Cardiac fibroblast (primary cell): Measurements from ENCODE around the gene ALG14.

Experiments
- DNase-seq, 2 donors: peaks; one replicate each; pipeline versions ENCODE4 v3.0.0 to v3.0.0-alpha.2; 2010; ENCODE audit warnings: low read depth in 2 of 2
- H3K4me3 ChIP-seq, 2 donors: replicated peaks in 1 of 2; 1 replicate in 1 of 2; 2 replicates in 1 of 2; pipeline ENCODE4 v1.5.1; 2011; ENCODE audit warnings: low read depth in 2 of 2, low read length in 2 of 2, mild to moderate bottlenecking in 2 of 2, moderate library complexity in 1 of 2
- TF ChIP-seq, protein P1 (sequence below): IDR thresholded peaks from one replicate; pipeline ENCODE4 v1.5.1; 2011; ENCODE audit warnings: low read depth, mild to moderate bottlenecking, low read length, inconsistent platforms

ALG14 gene

GRCh38 chr1:95116580-95117206 lies 43.9 kb upstream of the ALG14 start:
- DNase-seq: peak; percentile 25 to 30
- TF ChIP-seq, protein P1, sequence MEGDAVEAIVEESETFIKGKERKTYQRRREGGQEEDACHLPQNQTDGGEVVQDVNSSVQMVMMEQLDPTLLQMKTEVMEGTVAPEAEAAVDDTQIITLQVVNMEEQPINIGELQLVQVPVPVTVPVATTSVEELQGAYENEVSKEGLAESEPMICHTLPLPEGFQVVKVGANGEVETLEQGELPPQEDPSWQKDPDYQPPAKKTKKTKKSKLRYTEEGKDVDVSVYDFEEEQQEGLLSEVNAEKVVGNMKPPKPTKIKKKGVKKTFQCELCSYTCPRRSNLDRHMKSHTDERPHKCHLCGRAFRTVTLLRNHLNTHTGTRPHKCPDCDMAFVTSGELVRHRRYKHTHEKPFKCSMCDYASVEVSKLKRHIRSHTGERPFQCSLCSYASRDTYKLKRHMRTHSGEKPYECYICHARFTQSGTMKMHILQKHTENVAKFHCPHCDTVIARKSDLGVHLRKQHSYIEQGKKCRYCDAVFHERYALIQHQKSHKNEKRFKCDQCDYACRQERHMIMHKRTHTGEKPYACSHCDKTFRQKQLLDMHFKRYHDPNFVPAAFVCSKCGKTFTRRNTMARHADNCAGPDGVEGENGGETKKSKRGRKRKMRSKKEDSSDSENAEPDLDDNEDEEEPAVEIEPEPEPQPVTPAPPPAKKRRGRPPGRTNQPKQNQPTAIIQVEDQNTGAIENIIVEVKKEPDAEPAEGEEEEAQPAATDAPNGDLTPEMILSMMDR: peak; percentile 30
- peak overlapping the region; percentile 43 to 48 for H3K4me3 ChIP-seq

DNA sequence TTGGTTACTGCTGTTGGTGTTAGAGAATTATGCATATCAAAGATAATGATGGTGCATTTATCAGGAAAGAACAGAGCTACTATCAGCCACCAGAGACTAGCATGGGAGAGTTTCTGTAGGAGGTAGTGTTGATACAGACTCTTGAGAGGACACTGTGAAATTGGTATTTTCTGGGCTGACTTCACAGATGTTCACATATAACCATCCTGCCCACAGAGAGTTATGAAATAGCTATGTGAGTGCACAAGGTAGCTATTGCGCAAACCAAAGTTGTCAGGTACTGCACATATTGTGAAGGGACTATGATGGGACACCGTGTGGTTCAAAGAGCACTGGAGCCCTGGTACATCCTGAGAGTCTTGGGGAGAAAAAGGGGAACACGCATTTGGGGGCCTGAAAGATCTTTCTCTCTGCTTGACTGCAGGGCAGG lies 43.0 kb upstream of the ALG14 start:
- TF ChIP-seq, protein P1: no peak
- no peak overlapping the region for H3K4me3 ChIP-seq
- DNase-seq: no peak

- TF ChIP-seq, protein P1: no peak
- no peak overlapping the region for H3K4me3 ChIP-seq
- DNase-seq: no peak
Measured at GRCh38 chr1:95113684-95114083, 40.9 kb upstream of the ALG14 start.

- DNase-seq: no peak
Measured at GRCh38 chr1:95111014-95111413, 38.3 kb upstream of the ALG14 start.

DNA sequence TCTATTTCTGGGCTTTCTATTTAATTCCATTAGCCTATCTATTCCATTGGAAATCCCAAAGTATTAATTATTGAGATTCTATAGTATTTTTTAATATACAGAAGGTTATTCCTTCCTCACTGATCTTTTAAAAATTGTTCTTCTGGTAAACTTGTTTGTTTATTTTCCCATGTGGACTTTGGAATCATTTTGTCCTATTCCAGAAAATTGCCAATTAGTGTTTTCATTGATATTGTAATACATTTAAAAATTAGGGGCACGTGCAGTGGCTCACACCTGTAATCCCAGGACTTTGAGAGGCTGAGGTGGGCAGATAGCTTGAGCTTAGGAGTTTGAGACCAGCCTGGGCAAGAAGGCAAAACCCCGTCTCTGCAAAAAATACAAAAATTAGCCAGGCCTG lies 36.0 kb upstream of the ALG14 start:
- DNase-seq: no peak
- H3K4me3 ChIP-seq: no peak overlapping the region
- TF ChIP-seq, protein P1: no peak

More at GRCh38 chr1:95111014-95111413, 38.3 kb upstream of the ALG14 start:
- TF ChIP-seq, protein P1: no peak
- H3K4me3 ChIP-seq: no peak overlapping the region

DNA sequence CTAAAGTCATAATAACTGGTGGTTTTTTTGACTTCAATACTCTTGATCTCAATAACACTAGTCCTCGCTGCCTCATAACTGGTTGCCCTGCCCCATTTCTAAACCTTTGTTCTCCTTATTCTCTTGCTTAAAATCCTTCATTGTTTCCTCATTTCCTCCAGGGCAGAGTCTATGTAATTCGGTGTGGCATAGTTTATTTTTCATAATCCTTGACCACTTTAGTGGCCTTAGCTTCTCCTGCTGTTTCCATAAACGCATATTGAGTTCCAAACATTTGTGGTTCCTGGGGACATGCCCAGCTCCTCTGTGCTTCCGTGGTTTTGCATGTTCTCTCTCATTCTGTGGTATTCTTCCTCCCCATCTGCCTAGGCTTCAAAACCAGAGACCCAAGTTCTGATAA lies 25.4 kb upstream of the ALG14 start:
- no peak for DNase-seq
- no peak overlapping the region for H3K4me3 ChIP-seq
- TF ChIP-seq, protein P1: no peak

DNA sequence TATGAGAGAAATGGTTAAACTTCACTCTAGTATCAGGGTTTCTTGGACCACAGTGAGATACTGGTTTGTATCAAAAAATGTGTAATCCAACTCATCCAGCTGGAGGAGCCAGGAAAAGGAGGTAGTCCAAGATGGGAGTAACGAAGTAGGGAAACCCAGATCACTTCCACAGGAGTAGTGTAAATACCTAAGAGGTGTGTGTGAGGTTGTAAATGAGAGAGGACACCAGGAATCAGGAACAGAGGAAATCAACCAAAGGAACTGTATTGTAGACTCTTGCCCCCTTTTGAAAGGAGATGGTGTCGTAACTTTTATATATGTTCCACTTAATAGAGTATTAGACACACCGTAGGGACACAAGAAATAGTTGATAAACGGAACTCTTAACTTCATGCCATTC lies 24.7 kb upstream of the ALG14 start:
- TF ChIP-seq, protein P1: no peak
- no peak for DNase-seq
- H3K4me3 ChIP-seq: no peak overlapping the region
